Neural crest cell (in vitro differentiated cells): ENCODE data around the gene TFE3. TPM values are rescaled to one million over a fixed set of nuclear protein-coding genes. Genes with fewer than 3 reads are reported as not detected.
A peak's percentile ranks its signal among the peaks of the same experiment; 100 is the strongest.

Experiments used
- DNase-seq: peaks from one replicate; pipeline ENCODE4 v3.0.0; 2021; ENCODE audit warnings: low read depth, mixed read lengths, low spot score
- H3K27ac Mint-ChIP-seq: one replicate; pipeline ENCODE4 v1.8.0; 2021; ENCODE audit warnings: mild to moderate bottlenecking, mixed read lengths; ENCODE audit not compliant: unreplicated experiment
- H3K27me3 Mint-ChIP-seq: 2 replicates; pipeline ENCODE4 v1.8.0; 2021; ENCODE audit warnings: low read depth, mild to moderate bottlenecking, mixed read lengths
- H3K36me3 Mint-ChIP-seq: 2 replicates; pipeline ENCODE4 v1.8.0; 2021; ENCODE audit warnings: low read depth, mild to moderate bottlenecking, mixed read lengths
- H3K4me1 Mint-ChIP-seq: 2 replicates; pipeline ENCODE4 v1.8.0; 2021; ENCODE audit warnings: mixed read lengths
- H3K4me3 Mint-ChIP-seq: one replicate; pipeline ENCODE4 v1.8.0; 2021; ENCODE audit warnings: mild to moderate bottlenecking, mixed read lengths
- H3K9me3 Mint-ChIP-seq: 2 replicates; pipeline ENCODE4 v1.8.0; 2021; ENCODE audit warnings: mixed read lengths
- CTCF ChIP-seq: fragments of 200-600 bp; sonication (generic); conservative IDR thresholded peaks from 2 replicates; pipeline ENCODE4 v1.5.0; 2021; ENCODE audit warnings: antibody characterized with exemption, mild to moderate bottlenecking
- total RNA-seq: library from RNA; stranded (reverse); gene quantifications from 2 replicates; pipeline ENCODE4 v1.2.1, GENCODE V29; 2021

The TFE3 gene
- total RNA-seq, 1 donor from 2014 or later = 26.2 TPM

GRCh38 chrX:49077941-49078340, 34.8 kb upstream of the TFE3 start:
- H3K27me3 Mint-ChIP-seq = no peaks in the 10 kb centered on the region
- H3K36me3 Mint-ChIP-seq = peaks cover 9% of the 10 kb centered on the region
- no peak overlapping the region for H3K27ac Mint-ChIP-seq
- peaks cover 19% of the 10 kb centered on the region for H3K4me1 Mint-ChIP-seq
- TF ChIP-seq CTCF = no peak
- DNase-seq = no peak
- no peaks in the 10 kb centered on the region for H3K9me3 Mint-ChIP-seq
- H3K4me3 Mint-ChIP-seq = no peak overlapping the region

- Mint-ChIP-seq H3K27me3 (no peaks in the 10 kb centered on the region), H3K36me3 (peaks cover 11% of the 10 kb centered on the region), H3K4me3 (no peak overlapping the region), H3K4me1 (peaks cover 23% of the 10 kb centered on the region), H3K9me3 (no peaks in the 10 kb centered on the region), H3K27ac (no peak overlapping the region)
- peak; percentile 17 for TF ChIP-seq CTCF
- no peak for DNase-seq
Observed at GRCh38 chrX:49075347-49075746, 32.2 kb upstream of the TFE3 start.

GRCh38 chrX:49073601-49074575, 30.7 kb upstream of the TFE3 start, which contains the start of gene PRAF2:
Gene PRAF2, minus strand, starts transcription at chrX:49074002. Its CDS starts 15 bp downstream, at chrX:49073987.
- Mint-ChIP-seq H3K27ac (peak within 1 kb of the TSS; percentile 57), H3K9me3 (no peaks in the 10 kb centered on the region), H3K4me1 (peaks cover 16% of the 10 kb centered on the region), H3K36me3 (peaks cover 6% of the 10 kb centered on the region), H3K4me3 (peak within 1 kb of the TSS; percentile 92), H3K27me3 (no peaks in the 10 kb centered on the region)
- peak; percentile 76 for DNase-seq
- TF ChIP-seq CTCF = no peak

GRCh38 chrX:49072712-49073095, 29.5 kb upstream of the TFE3 start:
- Mint-ChIP-seq H3K27ac (peak overlapping the region; percentile 57), H3K9me3 (no peaks in the 10 kb centered on the region), H3K4me1 (peaks cover 13% of the 10 kb centered on the region), H3K36me3 (peaks cover 4% of the 10 kb centered on the region), H3K27me3 (no peaks in the 10 kb centered on the region), H3K4me3 (peak overlapping the region; percentile 92)
- no peak for DNase-seq
- no peak for TF ChIP-seq CTCF

- Mint-ChIP-seq H3K27me3 (no peaks in the 10 kb centered on the region), H3K27ac (no peak overlapping the region), H3K4me1 (peaks cover 13% of the 10 kb centered on the region), H3K4me3 (peak overlapping the region; percentile 77), H3K9me3 (no peaks in the 10 kb centered on the region), H3K36me3 (peaks cover 4% of the 10 kb centered on the region)
- no peak for TF ChIP-seq CTCF
- DNase-seq = no peak
Observed at GRCh38 chrX:49071877-49072711, 28.9 kb upstream of the TFE3 start.
